Mononuclear cell (primary cell): Measurements from ENCODE around the gene NOL4L. TPM values are rescaled to one million over a fixed set of nuclear protein-coding genes. Genes with fewer than 3 reads are reported as not detected.

Source experiments
- H3K27me3 ChIP-seq: 2 replicates; pipeline ENCODE4 v1.6.0; 2011; ENCODE audit warnings: low read length, control low read depth; ENCODE audit not compliant: insufficient read depth
- H3K4me1 ChIP-seq: 2 replicates; pipeline ENCODE4 v1.5.1; 2011; ENCODE audit warnings: mild to moderate bottlenecking, low read length, control low read depth; ENCODE audit not compliant: insufficient read depth
- H3K4me3 ChIP-seq: 2 replicates; pipeline ENCODE4 v1.5.1; 2011; ENCODE audit warnings: mild to moderate bottlenecking, low read length, moderate library complexity
- H3K9me3 ChIP-seq: 2 replicates; pipeline ENCODE4 v1.5.1; 2011; ENCODE audit warnings: low read depth, mild to moderate bottlenecking, control low read depth, low read length
- total RNA-seq: library from RNA; depleted of rRNA; stranded (reverse); fragments of >200 nt; gene quantifications from one replicate; pipeline ENCODE4 v1.2.3, GENCODE V29; 2012

NOL4L gene, protein sequence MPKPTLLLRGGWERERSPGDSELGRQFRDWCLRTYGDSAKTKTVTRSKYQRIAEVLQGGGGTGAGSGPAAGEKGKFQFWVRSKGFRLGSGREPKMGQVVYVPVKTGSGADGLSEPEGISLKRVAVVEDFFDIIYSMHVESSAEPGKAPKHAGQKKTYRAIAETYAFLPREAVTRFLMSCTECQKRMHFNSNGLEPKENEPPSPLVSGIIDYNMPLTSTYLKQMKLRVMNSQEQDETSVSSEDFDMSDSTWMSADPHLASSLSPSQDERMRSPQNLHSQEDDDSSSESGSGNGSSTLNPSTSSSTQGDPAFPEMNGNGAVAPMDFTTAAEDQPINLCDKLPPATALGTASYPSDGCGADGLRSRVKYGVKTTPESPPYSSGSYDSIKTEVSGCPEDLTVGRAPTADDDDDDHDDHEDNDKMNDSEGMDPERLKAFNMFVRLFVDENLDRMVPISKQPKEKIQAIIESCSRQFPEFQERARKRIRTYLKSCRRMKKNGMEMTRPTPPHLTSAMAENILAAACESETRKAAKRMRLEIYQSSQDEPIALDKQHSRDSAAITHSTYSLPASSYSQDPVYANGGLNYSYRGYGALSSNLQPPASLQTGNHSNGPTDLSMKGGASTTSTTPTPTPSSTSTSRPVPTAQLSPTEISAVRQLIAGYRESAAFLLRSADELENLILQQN
- 26.2 TPM for total RNA-seq

DNA sequence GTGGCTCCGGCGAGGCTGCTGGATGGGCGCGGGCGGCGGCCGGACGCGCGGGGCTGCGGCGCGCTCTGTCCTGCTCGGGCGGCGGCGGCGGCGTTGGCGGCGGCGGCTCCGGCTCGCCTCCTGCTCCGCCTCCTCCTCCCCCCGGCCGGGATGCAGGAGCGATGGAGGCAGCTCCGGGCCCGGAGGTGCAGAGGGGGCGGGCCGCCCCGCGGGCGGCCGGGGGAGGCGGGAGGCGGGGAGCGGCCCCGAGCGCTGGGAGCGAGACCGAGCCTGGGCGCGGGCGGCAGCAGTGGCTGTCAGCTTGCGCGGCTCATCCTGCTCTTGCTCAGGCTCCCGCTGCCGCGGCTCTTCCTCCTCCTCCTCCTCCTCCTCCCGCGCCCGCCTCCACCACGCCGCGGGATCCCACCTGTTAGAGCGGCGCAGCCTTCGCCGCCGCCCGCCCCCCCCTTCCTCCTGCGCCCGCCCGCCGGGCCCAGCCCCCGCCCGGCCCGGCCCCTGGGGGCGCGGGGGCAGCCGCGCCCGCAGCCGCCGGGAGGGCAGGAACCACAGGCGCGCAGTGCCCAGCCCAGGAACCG is at the start of gene NOL4L:
Gene NOL4L, minus strand, starts transcription at position 323 of the 575 bp plus-strand sequence. CDS start 443 bp downstream, outside the sequence.
- peak within 1 kb of the TSS; percentile 57 for H3K4me3 ChIP-seq
- peaks cover 10% of the 10 kb centered on the region for H3K27me3 ChIP-seq
- peaks cover 47% of the 10 kb centered on the region for H3K4me1 ChIP-seq
- no peaks in the 10 kb centered on the region for H3K9me3 ChIP-seq

DNA sequence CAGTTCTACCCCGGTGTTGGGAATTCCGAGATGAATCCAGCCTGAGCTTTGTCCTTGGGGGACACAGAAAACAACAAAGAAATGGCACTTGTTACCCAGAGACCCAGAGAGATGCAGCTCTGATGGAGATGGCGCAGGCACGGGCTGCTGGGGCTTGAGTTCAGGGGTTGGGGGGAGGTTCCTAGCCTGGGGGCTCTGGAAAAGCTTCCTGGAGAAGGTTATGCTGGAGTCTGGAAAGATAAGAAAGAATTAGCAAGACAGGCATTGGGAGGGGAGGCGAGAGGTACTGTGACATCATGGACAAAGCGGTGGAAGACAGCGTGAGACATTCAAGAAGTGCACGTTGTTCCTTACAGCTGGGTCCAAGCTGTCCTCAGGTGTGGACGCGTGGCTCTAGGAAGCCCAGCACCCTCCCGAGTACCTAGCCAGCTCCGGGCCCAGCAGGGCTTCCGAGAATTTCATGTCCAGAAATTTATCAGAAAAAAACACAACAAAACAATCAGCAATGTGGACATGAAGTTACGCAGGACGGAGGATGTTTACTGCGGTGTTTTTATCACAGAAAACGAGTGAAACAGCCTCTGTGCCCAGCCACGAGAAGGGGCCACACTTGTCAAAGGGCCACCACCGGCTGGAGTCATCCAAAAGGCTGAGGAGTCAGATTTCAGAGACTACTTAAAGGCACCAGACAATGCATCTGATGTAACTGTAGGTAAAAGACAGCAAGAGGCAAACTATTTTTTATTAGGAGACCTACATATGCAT is 49.1 kb upstream of the NOL4L start:
- H3K9me3 ChIP-seq = no peaks in the 10 kb centered on the region
- no peaks in the 10 kb centered on the region for H3K27me3 ChIP-seq
- no peak overlapping the region for H3K4me3 ChIP-seq
- no peaks in the 10 kb centered on the region for H3K4me1 ChIP-seq

DNA sequence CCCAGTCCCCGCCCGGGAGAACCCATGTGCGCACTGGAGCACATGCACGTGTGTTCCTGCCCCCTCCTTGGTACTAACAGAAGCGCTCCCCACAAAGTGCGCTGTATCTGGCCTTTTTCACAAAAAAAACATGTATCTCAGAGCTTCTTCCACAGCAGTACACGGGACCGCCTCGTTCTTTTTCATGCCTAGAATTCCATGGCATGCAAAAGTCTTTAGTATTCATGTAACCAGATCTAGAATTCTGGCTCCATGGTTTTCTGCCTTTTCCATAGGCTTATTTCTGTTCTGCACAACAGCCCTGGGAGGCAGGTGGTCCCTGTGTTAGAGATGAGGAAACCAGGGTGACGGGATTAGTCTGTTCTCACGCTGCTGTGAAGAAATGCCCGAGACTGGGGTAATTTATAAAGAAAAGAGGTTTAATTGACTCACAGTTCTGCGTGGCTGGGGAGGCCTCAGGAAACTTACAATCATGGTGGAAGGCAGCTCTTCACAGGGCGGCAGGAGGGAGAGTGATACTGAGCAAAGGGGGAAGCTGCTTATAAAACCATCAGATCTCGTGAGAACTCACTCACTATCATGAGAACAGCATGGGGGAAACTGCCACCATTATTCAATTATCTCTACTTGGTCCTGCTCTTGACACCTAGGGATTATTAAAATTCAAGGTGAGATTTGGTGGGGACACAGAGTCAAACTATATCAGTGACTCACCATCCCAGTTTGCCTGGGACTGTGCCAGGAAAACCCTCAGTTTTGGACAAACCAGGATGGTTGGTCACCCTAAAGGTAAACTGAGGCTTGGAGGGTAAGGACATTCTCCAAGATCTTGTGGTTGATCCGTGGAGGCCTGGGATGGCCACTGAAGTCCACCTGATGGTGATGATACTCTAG is 47.6 kb upstream of the NOL4L start:
- no peaks in the 10 kb centered on the region for H3K27me3 ChIP-seq
- H3K4me1 ChIP-seq = peaks cover 5% of the 10 kb centered on the region
- H3K9me3 ChIP-seq = no peaks in the 10 kb centered on the region
- H3K4me3 ChIP-seq = no peak overlapping the region

DNA sequence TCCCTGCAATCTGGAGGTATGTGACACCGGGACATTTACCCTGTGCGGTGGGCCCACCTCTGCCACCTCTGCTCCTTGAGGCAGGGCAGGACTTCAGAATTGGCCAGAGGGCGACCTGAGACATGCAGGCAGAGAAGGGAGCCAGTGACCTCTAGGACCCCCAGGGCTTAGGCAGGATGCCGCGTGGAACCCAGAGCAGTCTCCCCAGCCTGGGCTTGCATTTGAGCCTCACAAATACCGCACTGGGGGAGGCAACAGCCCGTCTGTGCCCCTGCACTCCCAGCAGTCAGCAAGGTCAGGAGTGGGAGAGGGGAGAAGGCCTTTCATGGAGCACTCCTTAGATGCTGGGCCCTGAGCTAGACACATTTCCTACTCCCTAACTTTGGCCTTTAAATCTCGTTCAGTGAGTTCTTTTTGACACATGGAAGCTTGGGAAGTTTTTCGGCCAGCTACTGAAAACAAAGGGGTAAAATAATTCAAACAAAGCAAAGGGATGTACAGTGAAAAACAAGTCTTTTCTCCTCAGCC is 46.9 kb upstream of the NOL4L start:
- Histone ChIP-seq H3K27me3 (no peaks in the 10 kb centered on the region), H3K4me3 (no peak overlapping the region), H3K4me1 (peaks cover 12% of the 10 kb centered on the region), H3K9me3 (no peaks in the 10 kb centered on the region)

DNA sequence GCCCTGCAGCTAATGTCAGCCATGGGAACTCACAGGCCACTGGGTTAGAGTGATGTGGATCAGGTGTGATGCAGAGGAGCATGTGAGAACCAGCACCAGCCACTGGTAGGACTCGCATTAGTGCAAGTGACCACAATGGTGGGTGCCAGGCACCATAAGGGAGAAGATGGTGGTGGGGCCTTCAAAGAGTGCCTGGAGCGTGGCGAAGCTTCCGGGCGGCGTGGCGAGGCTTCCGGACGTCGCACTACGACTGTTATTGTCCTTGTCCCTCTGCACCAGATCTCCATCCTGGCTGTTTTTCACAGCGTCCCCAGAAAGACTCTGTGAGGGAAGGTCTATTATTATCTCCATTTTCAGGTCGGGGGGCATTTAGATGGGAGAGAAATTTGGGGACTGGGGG is 44.7 kb upstream of the NOL4L start:
- H3K4me1 ChIP-seq = peaks cover 13% of the 10 kb centered on the region
- H3K9me3 ChIP-seq = no peaks in the 10 kb centered on the region

DNA sequence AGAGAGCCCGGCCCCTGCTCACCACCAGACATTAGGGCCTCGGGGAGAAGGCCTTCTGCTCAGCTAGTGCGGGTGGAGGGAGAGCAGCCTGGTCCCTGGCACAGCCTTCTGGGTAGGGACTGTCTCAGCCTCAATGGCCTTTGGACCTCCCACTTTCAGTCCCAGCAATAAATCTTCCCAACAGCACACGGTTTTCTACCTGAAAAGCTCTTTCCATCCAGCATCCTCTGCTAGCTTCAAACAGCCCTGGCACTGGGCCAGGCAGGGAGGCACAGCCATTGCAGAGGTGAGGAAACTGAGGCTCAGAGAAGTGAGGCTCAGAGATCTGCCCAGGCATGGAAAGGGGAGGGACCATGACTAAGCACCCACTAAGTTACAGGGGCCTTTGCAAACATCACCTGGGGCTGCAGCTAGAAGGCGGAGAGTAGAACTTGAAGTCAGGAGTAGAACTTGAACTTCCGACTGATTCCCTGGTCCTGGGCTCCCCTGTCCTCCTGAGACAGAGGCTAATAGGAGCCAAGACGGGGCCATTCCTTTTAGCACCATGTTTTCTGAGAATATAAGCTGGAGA is 43.9 kb upstream of the NOL4L start:
- H3K4me3 ChIP-seq = no peak overlapping the region
- H3K9me3 ChIP-seq = no peaks in the 10 kb centered on the region
- no peaks in the 10 kb centered on the region for H3K27me3 ChIP-seq
- peaks cover 13% of the 10 kb centered on the region for H3K4me1 ChIP-seq

More for the DNA sequence above, 44.7 kb upstream of the NOL4L start:
- Histone ChIP-seq H3K27me3 (no peaks in the 10 kb centered on the region), H3K4me3 (no peak overlapping the region)

DNA sequence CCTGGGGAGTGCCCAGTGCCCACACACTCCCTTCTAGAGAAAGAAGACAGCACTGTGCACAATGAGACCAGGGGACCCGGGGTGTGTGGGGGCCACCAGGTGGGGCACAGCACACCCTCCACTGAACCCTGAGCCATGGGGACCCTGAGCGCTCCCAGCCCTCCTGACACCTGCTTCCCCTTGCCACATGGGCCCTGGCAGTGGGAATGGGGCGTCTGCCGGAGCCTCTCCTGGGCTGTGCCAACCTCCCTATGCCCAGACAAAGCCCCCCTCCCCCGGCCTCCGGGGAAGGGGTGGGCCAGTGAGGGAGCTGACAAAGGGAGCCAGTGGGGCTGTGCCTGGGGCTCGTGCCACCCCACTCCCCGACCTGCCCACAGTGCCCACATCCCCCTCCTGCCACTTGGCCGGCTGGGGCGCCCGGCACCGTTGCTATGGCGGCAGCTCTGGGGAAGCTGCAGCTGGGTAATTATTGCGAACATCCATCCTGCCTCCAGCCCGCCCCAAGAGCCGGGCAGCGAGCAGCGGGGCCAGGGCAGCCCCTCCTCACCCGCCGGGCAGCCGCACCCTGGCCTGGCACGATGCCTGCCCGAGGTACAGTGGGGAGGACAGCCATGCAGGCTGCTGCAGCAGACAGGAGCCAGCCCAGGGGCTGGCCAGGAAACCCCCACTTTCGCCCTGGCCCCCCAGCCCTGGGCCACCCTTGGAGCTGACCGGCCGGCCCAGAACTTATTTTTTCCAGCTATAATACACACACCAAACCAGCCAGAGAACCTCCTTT is 41.9 kb upstream of the NOL4L start:
- Histone ChIP-seq H3K4me3 (no peak overlapping the region), H3K4me1 (peaks cover 13% of the 10 kb centered on the region)

DNA sequence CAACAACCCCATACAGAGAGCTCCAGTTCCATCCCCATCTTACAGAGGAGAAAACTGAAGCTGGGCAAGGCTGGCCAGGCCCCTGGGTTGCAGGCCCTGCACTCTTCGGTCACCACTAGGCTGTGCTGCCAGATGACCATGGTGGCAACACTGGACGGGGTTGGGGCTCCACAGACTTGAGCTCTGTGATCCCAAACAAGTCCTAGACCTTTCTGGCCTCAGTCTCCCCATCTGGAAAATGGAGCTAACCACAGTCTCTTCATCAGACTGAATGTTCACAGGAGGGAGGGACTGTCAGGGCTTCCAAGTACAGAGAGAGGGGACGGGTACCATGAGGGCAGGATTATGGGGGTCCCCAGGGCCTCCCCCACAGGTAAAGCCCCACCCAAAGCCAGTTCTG is 41.3 kb upstream of the NOL4L start:
- Histone ChIP-seq H3K27me3 (no peaks in the 10 kb centered on the region), H3K9me3 (no peaks in the 10 kb centered on the region), H3K4me3 (no peak overlapping the region), H3K4me1 (peaks cover 13% of the 10 kb centered on the region)

More for the DNA sequence above, 41.9 kb upstream of the NOL4L start:
- Histone ChIP-seq H3K9me3 (no peaks in the 10 kb centered on the region), H3K27me3 (no peaks in the 10 kb centered on the region)

DNA sequence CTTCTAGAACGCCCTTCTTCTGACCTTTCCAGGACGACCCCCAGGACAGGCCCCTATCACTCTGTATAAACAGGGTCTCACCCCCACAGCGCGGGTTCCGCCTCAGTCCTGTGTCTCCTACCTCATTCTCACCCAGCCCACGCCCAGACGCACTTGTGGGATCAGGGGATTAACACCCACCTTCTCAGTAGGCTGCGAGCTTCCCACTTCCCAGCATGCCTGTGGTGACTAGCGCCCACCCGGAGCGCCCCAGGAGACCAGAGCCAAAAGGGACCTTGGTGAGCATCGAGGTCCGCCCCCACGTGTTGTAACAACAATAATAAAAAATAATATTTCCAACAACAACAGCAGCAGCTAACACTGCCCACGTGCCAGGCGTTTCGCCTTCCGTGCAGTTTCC is 40.9 kb upstream of the NOL4L start:
- no peaks in the 10 kb centered on the region for H3K9me3 ChIP-seq
- H3K4me1 ChIP-seq = peaks cover 13% of the 10 kb centered on the region
- no peak overlapping the region for H3K4me3 ChIP-seq
- H3K27me3 ChIP-seq = no peaks in the 10 kb centered on the region

DNA sequence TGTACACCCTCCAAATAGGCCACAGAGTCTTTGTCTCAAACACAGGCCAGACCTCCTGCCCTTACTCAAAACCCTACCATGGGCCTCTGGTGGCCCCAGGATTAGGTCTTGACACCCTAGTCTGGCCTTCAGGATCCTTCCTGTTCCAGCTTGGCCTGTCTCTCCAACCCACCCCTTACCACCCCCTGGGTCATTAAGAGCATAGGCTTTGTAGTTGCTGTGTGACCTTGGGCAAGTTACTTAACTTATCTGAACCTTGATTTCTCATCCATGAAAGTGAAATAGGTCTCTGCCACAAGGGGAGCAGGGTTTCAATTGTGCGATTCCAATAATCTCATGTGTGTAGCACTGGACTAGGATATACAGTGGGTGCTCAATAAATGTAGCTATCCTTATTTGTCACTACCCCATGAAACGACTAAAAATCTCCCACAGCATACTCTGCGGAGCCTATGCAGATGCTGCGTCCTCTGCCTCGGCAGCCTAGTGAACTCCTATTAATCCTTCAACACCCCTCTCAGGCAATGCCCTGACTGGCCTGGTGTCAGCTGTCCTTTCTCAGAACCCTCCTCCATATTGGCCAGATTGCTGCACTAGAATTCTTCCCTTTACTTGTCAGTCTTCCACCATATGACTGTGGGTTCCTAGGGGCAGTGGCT is 39.7 kb upstream of the NOL4L start:
- no peak overlapping the region for H3K4me3 ChIP-seq
- H3K27me3 ChIP-seq = no peaks in the 10 kb centered on the region
- peaks cover 13% of the 10 kb centered on the region for H3K4me1 ChIP-seq
- H3K9me3 ChIP-seq = no peaks in the 10 kb centered on the region

DNA sequence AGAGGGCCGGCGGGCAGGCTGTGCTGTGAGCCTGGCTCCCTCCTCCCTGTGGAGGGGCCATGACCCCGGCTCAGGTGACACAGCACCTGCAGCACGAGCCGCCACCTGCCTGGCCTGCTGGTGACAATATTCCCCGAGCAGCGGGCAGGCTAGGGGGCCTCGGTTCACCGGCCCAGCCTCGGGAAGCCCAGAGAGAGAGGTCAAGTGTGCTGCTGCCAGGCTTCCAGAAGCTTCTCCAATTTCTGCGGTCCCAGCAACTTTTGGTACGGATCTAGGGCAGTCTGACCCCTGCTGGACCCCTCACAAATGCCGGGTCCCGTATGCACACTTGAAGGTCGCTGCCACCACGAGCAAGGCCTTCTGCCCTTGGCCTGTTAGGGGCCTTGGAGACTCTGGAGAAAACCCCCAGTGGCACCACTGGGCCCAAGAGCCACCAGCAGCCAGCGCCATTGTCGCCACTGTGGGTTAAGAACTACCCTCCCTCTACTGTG is 38.6 kb upstream of the NOL4L start:
- Histone ChIP-seq H3K4me3 (no peak overlapping the region), H3K9me3 (no peaks in the 10 kb centered on the region), H3K27me3 (no peaks in the 10 kb centered on the region), H3K4me1 (peaks cover 13% of the 10 kb centered on the region)

DNA sequence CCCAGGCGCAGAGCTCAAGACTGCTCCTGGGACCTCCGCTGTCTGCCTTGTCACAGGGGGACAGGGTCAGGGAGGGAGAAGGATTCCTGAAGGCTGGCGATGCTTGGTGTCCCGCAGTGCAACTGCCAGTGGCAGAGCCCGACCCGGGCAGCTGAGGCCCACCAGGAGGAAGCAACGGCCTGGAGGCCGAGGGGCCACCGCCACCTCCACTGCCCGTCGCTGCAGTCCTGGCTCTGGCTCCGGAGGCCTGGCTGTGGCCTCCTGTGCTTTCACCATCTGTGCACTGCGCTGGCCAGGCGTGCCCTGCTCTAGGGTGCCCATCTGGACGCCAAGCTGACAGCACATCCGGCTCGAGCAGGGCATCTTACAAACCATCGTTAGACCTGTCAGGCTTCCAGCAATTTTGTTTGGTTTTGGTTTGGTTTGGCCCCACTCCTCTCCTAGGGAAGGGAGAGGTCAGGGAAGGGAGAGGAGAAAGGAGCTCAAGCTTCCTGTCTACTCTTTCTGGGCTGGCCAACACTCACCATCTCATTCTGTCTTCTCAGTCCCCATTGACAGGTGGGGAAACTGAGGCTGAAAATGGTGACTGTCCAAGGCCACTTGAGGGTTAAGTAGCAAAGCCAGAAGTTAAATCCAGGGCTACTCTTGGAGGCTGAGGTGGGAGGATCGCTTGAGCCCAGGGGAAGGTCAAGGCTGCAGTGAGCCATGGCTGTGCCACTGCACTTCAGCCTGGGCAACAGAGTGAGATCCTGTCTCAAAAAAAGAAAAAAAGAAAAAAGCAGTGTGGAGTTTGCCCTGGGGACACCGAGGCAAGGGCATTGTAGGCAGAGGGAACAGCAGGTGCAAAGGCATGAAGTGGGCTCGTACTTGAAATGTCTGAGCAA is 37.7 kb upstream of the NOL4L start:
- peaks cover 9% of the 10 kb centered on the region for H3K4me1 ChIP-seq
- no peak overlapping the region for H3K4me3 ChIP-seq
- no peaks in the 10 kb centered on the region for H3K27me3 ChIP-seq
- H3K9me3 ChIP-seq = no peaks in the 10 kb centered on the region
